HG03565 (cell line): ENCODE measurements around the gene SAXO2.
"Not testable (repeated sequence)": the region's sequence is repeated elsewhere in the genome, so short reads cannot be mapped to it uniquely, and the experiment has no call there.

ENCODE experiments used
- ATAC-seq: cut with Tn5 transposase; IDR thresholded peaks from one replicate; pipeline ENCODE4 v1.9.1; 2021; ENCODE audit warnings: mild to moderate bottlenecking, moderate library complexity; ENCODE audit not compliant: unreplicated experiment

Gene SAXO2

DNA sequence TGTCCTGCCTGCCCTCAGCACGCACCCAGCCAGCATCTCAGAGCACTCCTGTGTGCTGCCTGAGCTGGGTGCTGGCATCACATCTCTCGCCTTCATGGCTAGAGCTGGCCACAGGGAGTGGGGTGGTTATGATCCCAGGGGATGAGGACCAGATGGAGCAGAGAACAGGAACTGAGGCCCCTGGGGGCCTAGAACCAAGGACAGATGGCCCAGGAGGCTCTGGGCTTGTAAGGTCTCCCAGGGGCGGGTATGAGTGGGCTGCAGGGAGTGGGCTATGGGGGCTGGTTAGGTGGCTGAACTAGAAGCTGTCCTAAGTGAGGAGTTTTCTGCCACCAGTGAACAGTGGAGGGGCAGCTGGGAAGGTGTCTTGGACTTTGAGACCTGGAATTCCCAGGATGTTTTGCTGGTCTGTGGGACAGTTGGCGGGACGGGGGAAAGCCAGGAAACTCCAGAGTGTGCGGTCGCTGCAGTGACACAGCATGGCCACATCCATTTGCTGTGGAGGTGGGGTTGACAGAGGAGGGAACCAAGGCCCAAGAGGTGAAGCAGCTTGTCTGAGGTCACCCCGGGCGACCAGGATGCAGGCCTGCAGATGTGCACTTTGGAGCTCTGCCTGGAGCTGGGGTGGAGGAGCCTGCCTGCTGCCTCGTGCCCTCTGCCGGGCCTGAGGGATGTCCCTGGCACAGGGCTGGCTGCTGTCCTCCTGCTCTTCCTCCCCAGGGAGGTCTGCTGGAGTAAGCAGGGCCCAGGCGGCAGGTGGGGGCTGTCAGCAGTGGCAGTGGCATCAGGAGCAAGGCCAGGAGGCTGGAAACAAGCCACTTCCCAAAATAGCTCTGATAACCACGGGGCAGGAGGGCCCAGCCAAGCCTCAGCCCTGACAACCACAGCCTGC, 70.3 kb downstream of the SAXO2 start:
- ATAC-seq = not testable (repeated sequence)

DNA sequence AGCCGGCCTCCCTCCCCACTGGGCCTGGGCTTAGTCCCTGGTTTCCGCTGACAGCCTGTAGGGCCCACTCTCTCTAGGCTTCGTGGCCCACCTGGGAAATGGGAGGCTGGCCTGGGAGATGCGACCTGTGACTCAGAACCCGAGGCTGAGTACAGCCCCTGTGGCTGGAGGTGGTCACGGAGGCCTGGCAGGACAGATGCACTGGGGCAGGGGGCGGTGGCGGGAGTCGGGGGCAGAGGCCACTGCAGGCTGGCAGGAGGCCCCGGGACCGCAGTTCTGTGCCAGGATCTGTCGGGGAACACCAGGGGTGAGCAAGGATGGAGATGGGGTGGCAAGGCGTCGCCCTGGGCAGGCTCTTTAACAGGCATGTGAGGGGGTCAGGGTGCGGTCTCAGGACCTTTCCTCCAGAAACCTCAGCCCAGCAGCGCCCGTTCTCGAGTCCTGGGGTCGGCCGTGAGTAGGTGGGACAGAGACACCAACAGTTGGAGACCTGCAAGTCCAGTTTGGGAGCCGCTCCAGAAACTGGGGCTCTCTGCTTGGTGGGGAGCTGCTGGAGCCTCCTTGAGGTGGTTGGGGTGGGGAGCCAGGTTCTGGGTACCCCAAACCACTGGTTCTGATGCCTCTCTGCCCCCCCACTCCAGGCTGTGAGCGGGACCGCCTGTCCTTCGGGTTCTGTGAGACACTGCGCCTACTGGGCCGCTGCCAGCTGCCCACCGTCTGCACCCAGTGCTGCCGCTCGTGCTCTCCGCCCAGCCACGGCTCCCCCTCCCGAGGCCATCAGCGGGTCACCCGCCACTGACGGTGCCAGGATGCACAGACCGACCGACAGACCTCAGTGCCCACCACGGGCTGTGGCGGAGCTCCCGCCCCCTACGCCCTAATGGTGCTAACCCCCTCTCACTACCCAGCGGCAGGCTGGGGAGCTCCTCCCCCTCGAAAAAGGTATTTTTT, 71.3 kb downstream of the SAXO2 start:
- not testable (repeated sequence) for ATAC-seq
